SK-N-SH (cell line): ENCODE measurements around the gene ARFGEF2. TPM values are rescaled to one million over a fixed set of nuclear protein-coding genes. Genes with fewer than 3 reads are reported as not detected.

Source experiments
- CTCF ChIA-PET: fragments of 300-600, 350-600 bp; formaldehyde crosslinking; extraction: SDS; loops from one replicate; lab custom pipeline; 2021; lab: Yijun Ruan, JAX
- POLR2A ChIA-PET: fragments of 350-600 bp; sonication (Branson Sonifier 250); formaldehyde crosslinking; extraction: SDS; loops from one replicate; lab custom pipeline; 2020; ENCODE audit warnings: antibody characterized with exemption, inconsistent platforms; lab: Yijun Ruan, JAX
- DNase-seq: peaks from one replicate; pipeline ENCODE4 v3.0.0; 2012
- H2AFZ ChIP-seq: fragments of 200-600 bp; sonication (generic); 2 replicates; pipeline ENCODE4 v1.8.1; 2016; ENCODE audit warnings: antibody characterized with exemption, mild to moderate bottlenecking, low read depth
- H3F3A ChIP-seq: fragments of 200-600 bp; sonication (generic); replicated peaks from 2 replicates; pipeline ENCODE3; 2016; ENCODE audit warnings: antibody characterized with exemption, mild to moderate bottlenecking; ENCODE audit not compliant: insufficient read depth
- H3K27ac ChIP-seq, 2 experiments: fragments of 200-500 bp in 1 of 2; fragments of 200-600 bp in 1 of 2; sonication (Bioruptor generic) in 1 of 2; sonication (generic), shearing (Covaris generic) in 1 of 2; 2 replicates each; pipeline versions ENCODE4 v1.5.1 to v1.6.1; 2014 to 2016; ENCODE audit warnings: low read depth in 2 of 2, inconsistent platforms in 1 of 2, low read length in 1 of 2, mild to moderate bottlenecking in 1 of 2, mixed read lengths in 1 of 2
- H3K27me3 ChIP-seq: fragments of 200-600 bp; sonication (generic), shearing (Covaris generic); 2 replicates; pipeline ENCODE4 v1.6.1; 2016; ENCODE audit warnings: mixed run types; ENCODE audit not compliant: insufficient read depth
- H3K36me3 ChIP-seq, 2 experiments: fragments of 200-500 bp in 1 of 2; fragments of 200-600 bp in 1 of 2; sonication (Bioruptor generic) in 1 of 2; sonication (generic) in 1 of 2; replicated peaks in 1 of 2; 2 replicates each; pipeline versions ENCODE3 to v1.5.1; 2014 to 2016; ENCODE audit warnings: low read length in 1 of 2, mild to moderate bottlenecking in 1 of 2; ENCODE audit not compliant: insufficient read depth in 2 of 2, control insufficient read depth in 1 of 2
- H3K4me1 ChIP-seq, 2 experiments: fragments of 200-500 bp in 1 of 2; fragments of 200-600 bp in 1 of 2; sonication (Bioruptor generic) in 1 of 2; sonication (generic), shearing (Covaris generic) in 1 of 2; 2 replicates each; pipeline versions ENCODE4 v1.5.1 to v1.6.1; 2014 to 2016; ENCODE audit warnings: low read depth in 1 of 2, low read length in 1 of 2, mixed run types in 1 of 2; ENCODE audit not compliant: insufficient read depth in 2 of 2, control insufficient read depth in 1 of 2
- H3K4me2 ChIP-seq: fragments of 200-600 bp; sonication (generic), shearing (Covaris generic); 2 replicates; pipeline ENCODE4 v1.6.1; 2017; ENCODE audit warnings: mixed run types
- H3K4me3 ChIP-seq, 2 experiments: fragments of 200-500 bp in 1 of 2; fragments of 200-600 bp in 1 of 2; sonication (Bioruptor generic) in 1 of 2; sonication (generic), shearing (Covaris generic) in 1 of 2; 2 replicates each; pipeline versions ENCODE4 v1.5.1 to v1.8.1; 2014 to 2016; ENCODE audit warnings: low read depth in 2 of 2, inconsistent platforms in 1 of 2, low read length in 1 of 2, mild to moderate bottlenecking in 1 of 2, mixed read lengths in 1 of 2, moderate library complexity in 1 of 2
- H3K79me2 ChIP-seq: fragments of 200-600 bp; sonication (generic); 2 replicates; pipeline ENCODE4 v1.8.1; 2017; ENCODE audit warnings: mild to moderate bottlenecking; ENCODE audit not compliant: insufficient read depth
- H3K9ac ChIP-seq: fragments of 200-600 bp; sonication (generic); 2 replicates; pipeline ENCODE4 v1.6.1; 2017; ENCODE audit warnings: mixed run types
- H3K9me2 ChIP-seq: fragments of 200-600 bp; sonication (generic); 2 replicates; pipeline ENCODE4 v1.6.1; 2017; ENCODE audit warnings: mixed run types
- H3K9me3 ChIP-seq: fragments of 200-600 bp; sonication (generic); 2 replicates; pipeline ENCODE4 v1.6.1; 2017; ENCODE audit warnings: mixed run types, mild to moderate bottlenecking, moderate library complexity
- H4K20me1 ChIP-seq: fragments of 200-600 bp; sonication (generic); 2 replicates; pipeline ENCODE4 v1.6.1; 2017; ENCODE audit warnings: mild to moderate bottlenecking, mixed run types; ENCODE audit not compliant: insufficient read depth
- CHD2 ChIP-seq: fragments of 150-350 bp; IDR thresholded peaks from 2 replicates; pipeline ENCODE4 v1.6.1; 2018; ENCODE audit warnings: low read length; ENCODE audit not compliant: partially characterized antibody
- EZH2phosphoT487 ChIP-seq: fragments of 200-600 bp; sonication (generic); IDR thresholded peaks from 2 replicates; pipeline ENCODE4 v1.6.1; 2017; ENCODE audit warnings: low read depth, mixed run types, mild to moderate bottlenecking, antibody characterized with exemption, moderate library complexity, borderline replicate concordance
- FOXJ3 ChIP-seq: sonication (generic); formaldehyde crosslinking; IDR thresholded peaks from 2 replicates; pipeline ENCODE4 v1.5.1; 2020; ENCODE audit warnings: mild to moderate bottlenecking, missing genetic modification reagents
- FOXM1 ChIP-seq: IDR thresholded peaks from 2 replicates; pipeline ENCODE4 v1.4.0; 2012; ENCODE audit warnings: low read depth, mild to moderate bottlenecking
- GABPA ChIP-seq: IDR thresholded peaks from 2 replicates; pipeline ENCODE4 v1.4.0; 2012; ENCODE audit warnings: low read depth, mild to moderate bottlenecking
- GATA2 ChIP-seq: sonication (generic); formaldehyde crosslinking; IDR thresholded peaks from 2 replicates; pipeline ENCODE4 v1.5.0; 2020; ENCODE audit warnings: mild to moderate bottlenecking, missing genetic modification reagents
- IRF3 ChIP-seq: fragments of 150-350 bp; IDR thresholded peaks from 2 replicates; pipeline ENCODE4 v1.6.1; 2016; ENCODE audit warnings: mild to moderate bottlenecking, low read depth, low read length
- MAX ChIP-seq: IDR thresholded peaks from 2 replicates; pipeline ENCODE4 v1.4.0; 2012; ENCODE audit warnings: low read depth
- MEF2A ChIP-seq: IDR thresholded peaks from 2 replicates; pipeline ENCODE4 v1.4.0; 2012; ENCODE audit warnings: low read depth, borderline replicate concordance
- MXI1 ChIP-seq: IDR thresholded peaks from 2 replicates; pipeline ENCODE4 v1.6.1; 2012; ENCODE audit warnings: mild to moderate bottlenecking, low read depth, low read length, improper control_type of control experiment
- NFIC ChIP-seq: IDR thresholded peaks from 2 replicates; pipeline ENCODE4 v1.4.0; 2012; ENCODE audit warnings: borderline replicate concordance
- RCOR1 ChIP-seq: fragments of 150-350 bp; IDR thresholded peaks from 2 replicates; pipeline ENCODE4 v1.6.1; 2017; ENCODE audit warnings: antibody characterized with exemption, low read length
- REST ChIP-seq: IDR thresholded peaks from 2 replicates; pipeline ENCODE4 v1.6.1; 2012; ENCODE audit warnings: mild to moderate bottlenecking, low read depth, low read length, moderate library complexity
- RFX5 ChIP-seq: IDR thresholded peaks from 2 replicates; pipeline ENCODE4 v1.6.1; 2012; ENCODE audit warnings: mild to moderate bottlenecking, improper control_type of control experiment, low read length
- RXRA ChIP-seq: IDR thresholded peaks from 2 replicates; pipeline ENCODE4 v1.4.0; 2012; ENCODE audit warnings: low read depth, mild to moderate bottlenecking, borderline replicate concordance
- WGBS: methylation state at CpG from one replicate; pipeline ENCODE4 v1.1.6; 2017; ENCODE audit warnings: low lambda C conversion rate; 5-methylcytosine and 5-hydroxymethylcytosine counted together
- polyA plus RNA-seq, 3 experiments: library from polyadenylated mRNA; depleted of rRNA; stranded (reverse); fragments of >200 nt; gene quantifications; 2 replicates each; pipeline ENCODE4 v1.2.3, GENCODE V29; 2012

Gene ARFGEF2
- polyA plus RNA-seq, 1 of the 3 experiments (the other 2 are of a cell fraction), result 6.1 TPM

GRCh38 chr20:48940170-48940569 lies 18.7 kb downstream of the ARFGEF2 start (continued):
- no peak for TF ChIP-seq REST
- no peak for TF ChIP-seq FOXM1
- TF ChIP-seq RCOR1, result no peak
- TF ChIP-seq EZH2phosphoT487, result no peak
- TF ChIP-seq CHD2, result no peak
- TF ChIP-seq NFIC, result no peak
- TF ChIP-seq MAX, result no peak

GRCh38 chr20:48941467-48941866 lies 20.0 kb downstream of the ARFGEF2 start:
- H3K27me3 ChIP-seq, result no peaks in the 10 kb centered on the region
- H3K4me2 ChIP-seq, result no peak overlapping the region
- TF ChIP-seq GABPA (no peak), FOXJ3 (CRISPR knock-in tag) (no peak)
- no peak overlapping the region; a peak in 1 of 4 replicates for H3K27ac ChIP-seq
- no peaks in the 10 kb centered on the region for H3K9me3 ChIP-seq
- 87% methylated on average over 4 of the region's 4 CpGs for WGBS
- H4K20me1 ChIP-seq, result peaks cover 23% of the 10 kb centered on the region; the same call in 1 of the 2 replicates
- DNase-seq, result no peak
- H3K9me2 ChIP-seq, result no peaks in the 10 kb centered on the region
- POLR2A ChIA-PET, result interaction anchor here (0.7 kb wide), 1 partner anchor 52 kb away, joined by 3 read pairs; no protein-coding TSS in a partner anchor
- no peak overlapping the region for H3K9ac ChIP-seq
- no peak overlapping the region for H3K4me3 ChIP-seq
- H3K79me2 ChIP-seq, result peaks cover 46% of the 10 kb centered on the region
- H2AFZ ChIP-seq, result no peak overlapping the region
- H3K4me1 ChIP-seq, result peaks cover 0 to 4% of the 10 kb centered on the region in 2 experiments; a peak in 1 of 4 replicates
- H3K36me3 ChIP-seq, result peaks cover 18 to 20% of the 10 kb centered on the region in 2 experiments
- no peaks in the 10 kb centered on the region for H3F3A ChIP-seq
- CTCF ChIA-PET, result interaction anchor here (1.1 kb wide), 1 partner anchor 46 kb away, joined by 4 read pairs; no protein-coding TSS in a partner anchor

GRCh38 chr20:48942730-48943129 lies 21.2 kb downstream of the ARFGEF2 start:
- Histone ChIP-seq H3K9me3 (no peaks in the 10 kb centered on the region), H3K27me3 (no peaks in the 10 kb centered on the region), H3K79me2 (peaks cover 42% of the 10 kb centered on the region), H3K36me3 (peaks cover 18 to 20% of the 10 kb centered on the region in 2 experiments), H4K20me1 (peaks cover 13% of the 10 kb centered on the region; the same call in 1 of the 2 replicates), H3K4me1 (peaks cover 0 to 4% of the 10 kb centered on the region in 2 experiments; a peak in 1 of 4 replicates), H3F3A (no peaks in the 10 kb centered on the region), H3K4me3 (no peak overlapping the region), H3K9me2 (no peaks in the 10 kb centered on the region), H3K27ac (no peak overlapping the region), H3K4me2 (no peak overlapping the region), H2AFZ (no peak overlapping the region), H3K9ac (no peak overlapping the region)
- WGBS, result 74% methylated on average over 2 of the region's 2 CpGs
- CTCF ChIA-PET, result interaction anchor here (1.1 kb wide), 1 partner anchor 44 kb away, joined by 4 read pairs; no protein-coding TSS in a partner anchor
- POLR2A ChIA-PET, result no interaction called here
- TF ChIP-seq MEF2A (no peak), RFX5 (no peak), IRF3 (no peak), MXI1 (no peak), GABPA (no peak), RXRA (no peak), NFIC (no peak), GATA2 (CRISPR knock-in tag) (no peak)
- no peak for DNase-seq
